C1 segment of cervical spinal cord (tissue), 14 donors: ENCODE data around the gene TMEM253.
A peak's percentile ranks its signal among the peaks of the same experiment; 100 is the strongest.

Experiments used
- DNase-seq, 14 donors: peaks; one replicate each; lab custom pipeline; 2025; lab: John Stamatoyannopoulos, UW

The TMEM253 gene

DNA sequence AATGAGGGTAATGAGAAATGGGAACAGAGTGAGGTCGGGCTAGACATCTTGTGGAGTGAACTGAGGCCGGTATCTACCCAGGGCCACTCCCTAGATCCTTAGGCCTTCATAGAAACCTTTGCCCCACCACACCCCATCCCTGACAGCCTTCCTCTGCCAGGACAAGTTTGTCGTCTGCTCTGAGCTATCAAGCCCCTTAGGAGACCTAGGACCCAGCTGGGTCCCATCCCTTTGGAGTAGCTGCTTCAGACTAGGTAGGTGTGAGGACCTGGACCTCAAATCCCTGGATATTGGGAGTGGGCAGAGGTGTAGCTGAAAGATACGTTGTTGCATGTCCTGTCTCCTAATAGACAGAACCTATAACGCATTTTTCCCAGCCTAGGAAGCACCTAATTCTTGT, at the start of gene TMEM253:
TMEM253 (plus strand) TSS at position 136 of the 400 bp plus-strand sequence. CDS start 278 bp downstream, outside the sequence.
- DNase-seq = no peak

DNA sequence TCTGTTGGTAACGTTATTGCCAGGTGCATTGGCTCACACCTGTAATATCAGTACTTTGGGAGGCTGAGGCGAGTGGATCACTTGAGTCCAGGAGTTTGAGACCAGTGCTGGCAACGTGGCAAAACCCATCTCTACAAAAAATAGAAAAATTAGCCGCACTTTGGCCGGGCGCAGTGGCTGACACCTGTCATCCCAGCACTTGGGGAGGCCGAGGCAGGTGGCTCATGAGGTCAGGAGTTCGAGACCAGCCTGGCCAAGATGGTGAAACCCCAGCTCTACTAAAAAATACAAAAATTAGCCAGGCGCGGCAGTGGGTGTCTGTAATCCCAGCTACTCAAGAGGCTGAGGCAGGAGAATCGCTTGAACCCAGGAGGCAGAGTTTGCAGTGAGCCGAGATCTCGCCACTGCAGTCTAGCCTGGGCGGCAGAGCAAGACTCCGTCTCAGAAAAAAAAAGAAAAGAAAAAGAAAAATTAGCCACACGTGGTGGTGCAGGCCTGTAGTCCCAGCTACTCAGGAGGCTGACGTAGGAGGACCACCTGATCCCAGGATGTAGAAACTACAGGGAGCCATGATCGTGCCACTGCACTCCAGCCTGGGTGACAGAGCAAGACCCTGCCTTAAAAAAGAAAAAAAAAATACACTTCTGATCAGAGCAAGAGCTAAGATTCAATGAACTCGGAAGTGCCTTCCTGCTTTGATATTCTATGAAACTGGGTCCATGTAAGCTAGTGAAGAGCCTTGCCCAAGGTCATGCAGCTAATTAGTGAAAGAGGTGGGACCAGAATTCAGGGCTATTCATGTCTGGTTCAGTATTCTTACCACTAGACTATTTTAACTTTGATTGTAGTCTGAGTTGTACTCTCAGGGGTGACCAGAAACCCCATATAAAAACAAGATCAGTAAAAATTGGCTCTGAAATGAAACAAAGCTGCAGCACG, 47.4 kb upstream of the TMEM253 start:
- DNase-seq = no peak

DNA sequence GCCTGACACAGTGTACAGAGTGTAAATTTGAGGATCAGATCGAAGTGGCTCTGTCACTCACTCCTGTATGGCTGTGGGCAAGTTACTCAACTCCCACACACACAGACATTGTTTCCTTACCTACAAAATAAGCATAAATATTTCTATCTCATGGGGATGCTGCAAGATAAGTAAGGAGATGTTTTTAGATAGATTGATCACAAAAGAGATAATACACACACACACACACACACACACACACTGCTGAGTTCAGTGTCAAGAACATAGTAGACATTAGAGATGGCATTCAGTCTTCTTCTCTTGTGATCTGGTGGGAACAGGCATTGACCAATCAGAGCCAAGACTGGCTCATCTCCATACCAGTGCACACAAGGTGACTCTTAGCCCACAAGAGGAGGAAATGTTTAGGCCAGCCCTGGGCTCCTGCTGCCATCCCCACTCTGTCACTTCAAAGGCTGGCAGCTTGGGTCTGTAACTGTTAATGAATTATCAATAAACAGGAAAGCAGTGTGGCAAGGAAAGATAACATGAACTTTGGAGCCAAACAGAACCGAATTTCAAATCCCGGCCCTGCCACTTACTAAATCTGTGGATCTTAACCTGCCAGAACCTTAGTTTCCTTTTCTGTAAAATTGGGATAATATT, 46.6 kb upstream of the TMEM253 start:
- no peak for DNase-seq

DNA sequence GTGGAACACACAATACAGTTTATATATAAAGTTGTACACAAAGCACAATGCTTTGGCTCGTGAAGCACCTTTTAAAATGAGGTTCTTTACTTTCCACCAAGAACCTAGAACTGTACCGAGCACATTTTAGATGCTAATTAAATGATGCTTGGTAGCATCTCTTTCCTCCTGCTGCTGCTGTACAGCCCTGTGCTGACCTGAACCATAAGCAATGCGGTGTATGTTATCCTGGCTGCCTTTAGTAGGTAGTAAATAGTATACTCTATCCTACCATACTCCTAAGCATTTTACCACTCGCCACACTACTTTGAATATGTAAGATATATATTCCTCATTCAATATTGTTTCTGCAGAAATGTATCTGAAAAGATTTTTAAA, 46.1 kb upstream of the TMEM253 start:
- no peak for DNase-seq

DNA sequence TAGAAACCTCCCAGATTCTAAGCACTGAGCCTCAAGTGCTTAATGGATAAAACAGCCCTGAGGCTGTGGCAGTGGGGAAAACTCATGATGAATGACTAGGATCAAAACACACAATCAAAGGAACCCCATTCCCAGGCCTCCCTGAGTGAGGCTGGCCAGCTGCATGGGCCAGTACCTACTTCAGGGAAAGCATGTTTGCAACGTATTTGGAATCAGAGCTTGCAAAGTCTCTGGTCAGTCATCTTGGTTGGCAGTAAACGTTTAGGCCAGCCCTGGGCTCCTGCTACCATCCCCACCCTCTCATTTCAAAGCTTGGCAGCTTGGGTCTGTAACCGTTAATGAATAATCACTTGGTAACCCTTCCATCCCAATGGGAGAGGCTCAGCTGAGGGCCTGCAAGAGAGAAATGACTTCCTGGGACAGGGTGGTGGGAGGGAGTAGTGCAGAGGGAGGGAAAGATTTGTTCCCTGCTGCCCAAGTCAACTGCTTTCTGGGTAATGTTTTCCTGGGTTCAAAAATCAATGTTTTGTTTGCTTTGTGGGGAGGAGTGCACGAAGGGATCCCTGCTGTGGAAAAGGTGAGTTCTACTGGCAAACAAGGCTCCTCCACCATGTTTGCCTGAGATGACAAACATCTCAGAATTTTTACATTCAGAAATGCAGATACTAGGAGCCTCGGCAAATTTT, 45.3 kb upstream of the TMEM253 start:
- no peak for DNase-seq

DNA sequence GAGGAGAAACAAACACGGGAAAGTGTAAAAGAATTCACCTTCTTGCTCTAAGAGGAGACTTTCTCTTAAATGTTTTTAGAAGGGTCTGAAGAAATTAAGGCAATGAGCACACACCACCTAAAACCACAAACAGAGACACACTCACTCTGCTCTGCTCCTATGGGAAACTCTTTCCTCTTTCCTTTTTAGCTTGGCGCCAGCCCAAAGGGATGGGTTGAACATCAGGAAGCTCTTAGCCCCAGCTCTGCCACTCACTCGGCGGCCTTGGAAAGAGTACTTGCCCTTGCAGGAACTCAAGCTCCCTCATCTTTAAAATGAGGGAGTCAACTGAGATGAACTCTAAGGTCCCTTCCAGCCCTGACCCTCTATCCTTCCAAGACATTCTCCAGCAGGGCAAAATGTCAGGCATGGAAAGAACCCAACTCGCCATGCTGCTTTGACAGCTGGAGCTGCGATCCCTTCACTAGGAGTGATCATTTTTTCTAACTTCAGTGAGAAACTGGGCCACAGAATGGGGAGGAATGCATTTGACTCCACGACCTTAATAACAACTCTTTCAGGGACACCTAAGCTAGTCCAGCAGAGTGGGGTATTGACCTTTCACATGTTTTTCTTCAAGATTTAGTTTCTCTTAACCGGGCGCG, 44.2 kb upstream of the TMEM253 start:
- no peak for DNase-seq

DNA sequence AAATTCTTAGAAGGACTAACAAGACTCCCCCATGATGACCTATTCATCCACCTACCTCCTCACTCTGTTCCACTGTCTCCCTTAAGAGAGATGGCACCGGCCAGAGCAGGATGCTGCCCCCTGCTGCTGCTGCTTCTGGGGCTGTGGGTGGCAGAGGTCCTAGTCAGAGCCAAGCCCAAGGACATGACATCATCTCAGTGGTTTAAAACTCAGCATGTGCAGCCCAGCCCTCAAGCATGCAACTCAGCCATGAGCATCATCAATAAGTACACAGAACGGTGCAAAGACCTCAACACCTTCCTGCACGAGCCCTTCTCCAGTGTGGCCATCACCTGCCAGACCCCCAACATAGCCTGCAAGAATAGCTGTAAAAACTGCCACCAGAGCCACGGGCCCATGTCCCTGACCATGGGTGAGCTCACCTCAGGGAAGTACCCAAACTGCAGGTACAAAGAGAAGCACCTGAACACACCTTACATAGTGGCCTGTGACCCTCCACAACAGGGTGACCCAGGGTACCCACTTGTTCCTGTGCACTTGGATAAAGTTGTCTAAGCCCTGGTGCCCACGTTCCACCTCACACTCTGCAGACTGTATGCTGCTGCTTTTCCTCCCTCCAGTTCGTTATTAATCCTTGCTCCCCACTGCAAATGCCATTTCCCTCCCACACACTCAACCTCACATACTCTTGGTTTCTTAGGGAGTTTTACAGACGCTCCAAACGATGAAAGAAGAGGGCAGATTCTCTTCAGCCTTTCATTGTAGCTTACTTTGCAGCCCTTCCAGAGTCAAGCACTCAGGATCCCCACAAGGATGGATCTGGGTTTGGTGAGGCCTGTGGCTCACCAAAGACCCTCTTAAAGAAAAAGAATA, 42.8 kb upstream of the TMEM253 start, which contains the start of gene RNASE8:
RNASE8 (plus strand) TSS at position 20 of the 873 bp plus-strand sequence; CDS start at position 91, 71 bp downstream.
- DNase-seq = no peak

DNA sequence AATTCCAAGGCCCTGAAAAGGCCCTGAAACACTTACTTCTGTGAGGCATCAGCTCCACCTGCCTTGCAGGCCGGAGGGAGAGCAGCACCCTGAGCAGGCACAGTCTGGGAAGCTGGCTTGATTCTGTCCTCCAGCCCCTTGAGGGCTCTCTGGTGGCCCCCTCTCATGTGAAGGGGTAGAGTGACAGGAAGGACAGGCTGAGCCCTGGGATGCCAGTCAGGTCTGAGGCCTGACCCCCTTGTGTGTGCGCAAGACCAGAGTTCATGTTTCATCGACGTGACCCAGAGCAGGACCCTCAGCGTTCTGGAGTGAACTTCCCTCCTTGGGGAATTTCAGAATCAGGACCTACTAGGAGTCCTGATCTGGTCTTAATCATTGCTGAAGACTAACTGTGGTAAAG, 42.0 kb upstream of the TMEM253 start:
- no peak for DNase-seq

DNA sequence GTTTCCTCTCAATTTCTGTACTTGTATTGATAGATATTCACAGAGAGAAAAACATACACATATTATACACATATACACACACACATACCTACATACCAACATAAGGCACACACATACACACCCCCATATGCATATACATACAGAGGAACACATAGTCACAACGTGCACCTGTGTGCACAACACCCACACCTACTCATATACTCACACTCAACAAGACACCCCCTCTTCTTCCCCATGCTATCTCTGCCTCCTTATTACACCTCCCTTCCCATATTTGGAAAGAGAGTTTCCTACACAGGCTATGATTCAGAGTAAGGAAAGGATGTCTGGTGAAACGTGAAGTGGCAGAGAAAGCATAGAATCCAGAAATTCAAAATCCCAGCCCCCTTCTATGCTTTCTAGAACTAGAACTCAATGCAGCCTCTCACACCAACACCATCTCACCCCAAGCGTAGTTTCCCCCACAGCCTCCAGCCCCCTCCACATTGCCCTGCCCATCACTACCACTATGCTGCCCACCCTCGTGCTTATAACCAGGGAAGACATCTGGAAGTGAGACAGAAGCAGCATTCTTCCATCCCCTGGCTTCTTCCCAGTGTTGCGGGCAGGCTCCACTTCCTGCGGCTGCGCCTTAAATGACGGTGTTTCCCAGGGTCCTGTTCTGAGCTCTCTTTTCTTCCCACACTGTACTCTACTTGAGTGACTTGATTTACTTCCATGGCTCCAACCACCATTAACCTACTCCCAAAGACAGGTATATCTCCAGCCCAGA, 40.8 kb upstream of the TMEM253 start:
- peak in 1 of 14 donors; percentile 4 for DNase-seq

DNA sequence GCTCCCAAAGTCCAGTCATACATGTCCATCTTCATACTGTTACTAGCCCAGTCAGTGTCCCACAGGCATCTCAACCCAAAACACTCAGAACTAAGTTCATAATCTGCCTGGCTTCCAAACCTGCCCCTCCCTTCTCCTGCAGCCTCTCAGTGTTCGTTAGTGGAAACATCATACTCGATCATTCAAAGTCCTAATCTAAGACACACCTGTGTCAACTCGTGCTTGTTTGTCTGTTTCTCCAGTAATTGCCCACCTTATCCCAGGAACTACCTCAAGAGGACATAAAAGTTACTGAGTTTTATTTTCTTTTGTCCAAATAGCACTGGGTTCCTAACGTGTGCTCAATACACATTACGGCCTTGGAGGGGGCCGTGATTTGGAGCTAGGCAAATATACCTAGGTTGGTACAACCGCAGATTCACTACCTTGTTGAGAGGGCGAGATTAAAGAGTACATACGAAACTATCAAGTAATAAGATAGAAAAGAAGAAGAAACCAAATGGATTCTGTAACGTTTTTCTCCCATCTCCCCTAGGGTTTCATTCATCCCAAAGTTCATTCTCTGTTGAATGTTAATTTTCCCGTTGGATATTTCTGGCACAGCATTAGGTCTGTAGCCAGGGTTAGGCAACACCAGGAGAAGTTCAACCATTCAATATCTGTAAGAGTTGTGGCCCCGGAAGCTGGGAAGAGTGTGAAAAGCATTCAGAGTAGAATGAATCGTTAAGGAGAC, 40.1 kb upstream of the TMEM253 start:
- no peak for DNase-seq

DNA sequence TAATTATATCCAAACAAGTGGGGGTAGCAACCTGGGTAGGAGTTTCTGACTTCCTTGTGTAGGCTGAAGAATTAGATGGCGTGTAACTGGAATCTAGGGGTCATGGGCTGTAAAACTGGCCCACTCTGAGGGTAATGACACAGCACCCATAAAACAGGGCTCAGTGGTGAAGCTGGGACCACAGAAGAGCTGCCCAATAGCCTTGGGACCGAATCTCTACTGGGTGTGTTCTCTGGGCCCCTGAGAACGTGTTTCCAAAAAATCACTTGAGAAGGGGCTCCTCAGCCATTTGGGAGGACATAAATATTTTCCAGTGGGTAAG, 39.6 kb upstream of the TMEM253 start:
- no peak for DNase-seq

DNA sequence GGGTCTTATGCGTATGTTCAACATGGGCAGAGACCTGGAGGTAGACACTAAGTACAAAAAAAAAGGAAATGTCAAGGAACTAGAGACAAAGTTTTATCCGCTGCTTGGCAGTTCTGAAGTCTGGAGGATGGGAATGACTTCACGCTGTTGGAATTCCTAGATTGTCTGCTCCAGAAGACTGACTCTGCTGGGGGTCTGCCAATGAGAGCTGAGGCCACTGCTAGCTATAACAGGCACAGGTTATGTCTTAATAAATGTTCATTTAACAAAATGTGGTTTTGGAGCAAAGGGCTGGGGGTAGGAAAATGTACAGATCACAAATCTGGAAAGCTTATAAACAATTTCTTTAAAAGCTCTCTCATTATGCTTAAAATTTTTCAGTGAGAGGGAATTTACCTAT, 37.4 kb upstream of the TMEM253 start:
- DNase-seq = no peak

DNA sequence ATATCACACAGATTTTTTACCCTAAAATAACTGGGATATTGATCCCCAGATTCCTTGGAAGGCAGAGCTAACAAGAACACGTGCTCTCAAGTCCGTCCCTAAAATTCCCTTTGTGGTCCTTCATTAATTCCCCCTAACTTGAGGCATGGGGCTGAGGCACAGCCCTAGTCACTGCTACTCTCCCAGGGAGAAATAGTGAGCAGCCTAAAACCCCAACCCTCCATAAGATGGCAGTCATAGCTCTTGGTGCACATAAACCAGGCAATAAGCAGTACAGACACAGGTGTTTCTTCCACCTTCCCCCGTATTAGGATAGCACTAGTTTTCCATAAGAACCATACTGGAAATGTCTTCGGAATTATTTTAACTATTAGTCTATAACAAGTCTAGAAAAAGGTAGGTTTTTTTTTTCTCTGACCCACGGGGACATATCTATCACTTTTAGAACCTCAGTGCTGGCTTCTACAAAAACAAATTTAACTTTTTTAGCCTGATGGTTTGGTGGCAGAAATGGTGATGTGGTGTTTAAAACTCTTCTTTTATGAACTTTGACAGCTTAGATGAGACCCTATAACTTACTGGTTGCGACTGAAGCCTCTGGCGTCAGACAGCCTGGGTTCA, 33.9 kb upstream of the TMEM253 start:
- DNase-seq = no peak

DNA sequence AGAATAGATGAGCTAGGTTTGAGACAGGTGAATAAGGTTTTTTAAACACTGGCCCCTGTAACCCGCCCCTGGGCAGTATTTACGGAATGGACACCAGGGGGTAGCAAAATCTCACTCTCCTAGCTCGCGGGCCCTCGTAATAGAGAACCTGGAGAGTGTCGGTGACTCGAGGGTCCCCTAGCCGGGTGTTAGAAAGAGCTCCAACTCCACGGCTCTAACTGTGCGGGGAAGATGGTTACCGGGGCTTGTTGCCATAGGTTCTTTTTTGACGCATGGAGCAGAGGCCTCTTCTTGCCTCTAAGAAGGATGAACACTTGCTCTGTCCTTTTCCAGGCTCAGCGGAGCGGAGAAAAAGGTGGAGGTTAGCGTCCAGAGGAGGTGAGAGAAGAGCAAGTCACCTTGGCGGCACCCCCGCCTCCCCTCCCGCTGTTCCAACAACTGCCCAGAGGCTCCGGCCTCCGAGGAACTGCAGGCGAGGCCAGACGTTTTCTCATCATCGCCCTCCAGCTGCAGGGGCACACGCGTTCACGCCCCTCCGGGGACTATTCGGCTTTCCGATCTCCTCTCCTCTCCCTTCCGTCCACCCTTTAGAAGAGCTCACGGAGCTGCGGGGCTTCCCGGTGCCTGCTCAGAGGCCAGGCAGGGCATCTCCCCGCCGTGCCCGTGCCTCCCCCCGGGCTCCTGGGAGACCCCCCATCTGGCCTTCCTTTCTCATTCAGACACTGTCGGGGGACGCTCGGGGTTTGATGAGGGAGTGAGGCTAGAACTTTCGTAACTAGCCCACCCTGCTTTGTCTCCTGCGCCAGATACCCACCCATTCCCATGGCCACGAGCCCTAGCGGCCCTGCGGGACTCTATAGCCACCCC, 32.1 kb upstream of the TMEM253 start:
- peak in 12 of 14 donors; percentile 25 to 71 (median 50) for DNase-seq

DNA sequence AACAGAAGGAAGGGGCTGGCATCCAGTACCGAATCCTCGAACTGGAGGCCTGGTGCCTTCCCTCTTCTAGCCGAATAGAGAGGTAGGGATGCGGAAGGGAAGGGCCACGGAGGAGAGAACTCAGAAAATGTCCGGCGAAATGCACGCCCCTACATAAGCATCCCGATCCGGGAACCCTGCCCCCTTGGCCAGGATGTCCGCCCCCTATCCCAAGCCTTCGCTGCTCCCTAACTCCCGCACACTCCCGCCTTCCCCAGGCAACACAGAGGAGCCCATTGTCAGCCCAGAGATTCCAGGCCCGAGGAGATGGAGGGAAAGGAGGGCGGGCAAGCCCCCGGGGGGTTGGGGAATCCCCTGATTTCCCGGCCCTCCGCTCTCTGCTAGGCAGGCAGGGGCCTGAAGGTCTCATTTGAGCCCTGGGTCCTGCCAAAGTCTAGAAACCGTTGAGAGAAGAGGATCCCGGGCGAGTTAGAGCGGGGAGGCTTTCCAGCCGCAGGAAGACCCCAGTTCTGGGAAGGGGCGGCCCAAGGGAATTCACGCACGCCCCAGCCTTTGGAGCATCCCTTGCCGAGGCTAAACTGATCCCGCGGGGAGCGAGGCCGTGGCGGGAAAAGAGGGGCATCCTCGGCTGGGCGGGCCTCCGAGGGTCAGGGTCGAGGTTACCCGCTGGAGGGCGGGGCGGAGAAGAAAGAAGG, 31.3 kb upstream of the TMEM253 start:
- peak in 12 of 14 donors; percentile 52 to 84 (median 64) for DNase-seq

DNA sequence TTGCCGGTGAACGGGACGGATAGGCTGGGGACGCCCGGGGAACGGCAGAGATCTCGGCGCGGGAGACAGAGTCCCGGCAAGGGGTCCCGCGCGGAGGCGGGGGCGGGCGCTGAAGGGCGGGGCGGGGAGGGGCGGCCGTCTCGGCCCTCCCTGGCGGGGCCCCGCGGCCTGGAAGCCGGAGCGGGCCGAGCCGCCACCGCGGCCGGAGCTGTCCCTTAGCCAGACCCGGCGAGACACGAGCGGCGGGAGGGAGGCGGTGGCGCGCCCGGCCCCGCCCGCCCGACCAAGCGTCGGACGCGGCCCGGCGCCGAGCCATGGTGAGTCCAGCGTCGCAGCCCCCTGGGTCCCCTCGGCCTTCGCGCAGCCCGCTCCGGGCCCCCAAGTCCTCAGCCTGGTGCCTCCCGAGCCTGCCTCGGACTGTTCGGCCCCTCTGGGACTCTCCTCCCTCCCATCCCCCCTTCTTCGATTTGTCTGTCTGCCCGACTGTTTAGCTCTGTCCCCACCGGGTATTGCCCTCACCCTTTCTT, 30.7 kb upstream of the TMEM253 start, which contains the start of gene ARHGEF40:
ARHGEF40 (plus strand) TSS at position 222 of the 527 bp plus-strand sequence; CDS start at position 315, 93 bp downstream.
- DNase-seq = peak in 13 of 14 donors; percentile 61 to 85 (median 78)
